ENCODE data around the gene TERF2IP.

DNA sequence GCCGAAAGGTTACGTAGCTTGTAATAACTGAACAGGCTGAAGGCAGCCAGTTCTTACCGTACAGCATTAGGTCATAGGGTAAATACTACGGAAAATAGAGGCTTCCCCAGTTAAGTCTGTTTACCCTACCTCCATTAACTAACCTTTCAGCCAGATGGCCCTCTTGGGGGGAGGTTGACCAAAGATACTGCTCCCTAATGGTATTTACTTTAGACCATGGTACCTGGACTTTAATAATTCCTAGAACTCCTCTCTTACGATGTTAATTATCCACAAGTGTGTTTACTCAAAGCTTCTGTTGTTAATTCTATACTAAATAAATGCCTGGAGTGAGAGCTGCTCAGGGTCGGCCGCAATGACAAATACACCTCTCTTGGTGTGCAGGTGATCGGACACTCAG is 14.7 kb upstream of the TERF2IP start:
- TF ChIP-seq GATA2 (IDR thresholded peaks at IDR 0.05; ENCODE audit: low read depth, low read length) (no peak), GATA3 (IDR thresholded peaks at IDR 0.05; ENCODE audit: low read depth, low read length) (no peak)

Measured in SH-SY5Y (cell line).